HL-60/S4 treated with phorbol 12-myristate 13-acetate at 8.2 ng/mL for 4 days and 3 days (cell line): ENCODE results near the gene KRTCAP2.

Experiments used
- in situ Hi-C: fragments of 300-500 bp; cut with MboI; formaldehyde crosslinking; loops from 2 replicates; pipeline ENCODE4 v1.15.0; 2022; ENCODE audit warnings: low sequenced_read_pairs

KRTCAP2 gene

GRCh38 chr1:155184835-155185782 is 12.0 kb upstream of the KRTCAP2 start:
- in situ Hi-C loops = loop anchor here (25.0 kb wide), 1 partner anchor 402 kb away; no protein-coding TSS in a partner anchor

- in situ Hi-C loops = loop anchor here (25.0 kb wide), 1 partner anchor 403 kb away; no protein-coding TSS in a partner anchor
Observed at GRCh38 chr1:155184351-155184811, 11.3 kb upstream of the KRTCAP2 start.

- in situ Hi-C loops = loop anchor here (25.0 kb wide), 1 partner anchor 404 kb away; no protein-coding TSS in a partner anchor
Observed at GRCh38 chr1:155183775-155184221, 10.7 kb upstream of the KRTCAP2 start.

DNA sequence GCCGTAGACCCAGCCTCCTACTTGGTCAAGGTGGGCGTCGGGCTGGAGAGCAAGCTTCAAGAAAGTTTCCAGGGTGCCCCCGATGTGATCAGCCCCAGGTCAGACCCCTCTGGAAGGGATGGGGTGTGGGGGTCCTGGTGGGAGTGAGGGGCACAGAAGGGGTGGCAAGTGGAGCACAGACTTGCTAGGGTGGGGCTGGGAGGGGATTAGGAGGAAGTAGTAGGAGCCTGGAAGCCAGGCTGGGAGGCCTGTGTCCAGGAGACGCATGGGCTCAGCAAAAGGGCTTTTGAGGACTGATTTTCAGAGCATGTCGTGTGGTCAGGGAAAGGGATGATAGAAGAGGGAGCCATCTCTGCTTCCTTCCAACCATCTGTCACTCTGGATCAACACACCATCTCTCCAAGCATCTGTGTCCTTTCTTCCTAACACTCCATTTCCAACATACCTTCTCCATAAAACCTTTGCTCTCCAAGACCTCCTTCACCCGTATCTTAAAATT is 9.0 kb upstream of the KRTCAP2 start:
- in situ Hi-C loops = loop anchor here (25.0 kb wide), 1 partner anchor 405 kb away; no protein-coding TSS in a partner anchor

DNA sequence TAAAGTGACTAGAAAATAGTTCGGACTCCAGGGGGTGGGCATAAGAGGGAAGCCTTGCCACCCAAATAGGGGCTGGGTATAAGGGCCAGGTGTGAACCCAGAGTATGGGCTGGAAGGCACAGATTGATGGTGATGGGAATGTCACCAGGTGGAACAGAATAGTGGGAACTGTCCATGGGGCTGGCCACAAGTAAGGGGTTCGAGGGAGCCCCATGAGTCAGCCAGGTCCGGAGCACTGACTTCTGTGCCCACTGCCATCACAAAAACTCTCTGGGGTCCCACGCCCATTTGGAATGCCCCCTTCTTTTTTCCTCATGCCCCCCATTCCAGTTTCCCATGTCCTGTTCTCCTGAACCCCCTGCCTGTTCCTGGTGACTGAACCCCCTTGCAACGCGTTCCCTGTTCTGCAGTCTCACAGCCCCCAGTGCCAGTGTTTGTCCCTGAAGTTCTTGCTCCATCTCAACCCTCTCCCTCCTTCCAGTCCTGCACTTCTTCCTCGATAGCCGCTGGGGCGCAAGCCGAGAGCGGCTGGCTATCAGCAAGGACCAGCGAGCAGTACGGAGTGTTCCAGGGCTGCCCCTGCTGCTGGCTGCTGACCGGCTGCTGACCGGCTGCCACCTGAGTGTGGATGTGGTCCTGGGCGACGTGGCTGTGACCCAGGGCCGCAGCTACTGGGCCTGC is 8.4 kb upstream of the KRTCAP2 start:
- in situ Hi-C loops = loop anchor here (25.0 kb wide), 1 partner anchor 406 kb away; no protein-coding TSS in a partner anchor

DNA sequence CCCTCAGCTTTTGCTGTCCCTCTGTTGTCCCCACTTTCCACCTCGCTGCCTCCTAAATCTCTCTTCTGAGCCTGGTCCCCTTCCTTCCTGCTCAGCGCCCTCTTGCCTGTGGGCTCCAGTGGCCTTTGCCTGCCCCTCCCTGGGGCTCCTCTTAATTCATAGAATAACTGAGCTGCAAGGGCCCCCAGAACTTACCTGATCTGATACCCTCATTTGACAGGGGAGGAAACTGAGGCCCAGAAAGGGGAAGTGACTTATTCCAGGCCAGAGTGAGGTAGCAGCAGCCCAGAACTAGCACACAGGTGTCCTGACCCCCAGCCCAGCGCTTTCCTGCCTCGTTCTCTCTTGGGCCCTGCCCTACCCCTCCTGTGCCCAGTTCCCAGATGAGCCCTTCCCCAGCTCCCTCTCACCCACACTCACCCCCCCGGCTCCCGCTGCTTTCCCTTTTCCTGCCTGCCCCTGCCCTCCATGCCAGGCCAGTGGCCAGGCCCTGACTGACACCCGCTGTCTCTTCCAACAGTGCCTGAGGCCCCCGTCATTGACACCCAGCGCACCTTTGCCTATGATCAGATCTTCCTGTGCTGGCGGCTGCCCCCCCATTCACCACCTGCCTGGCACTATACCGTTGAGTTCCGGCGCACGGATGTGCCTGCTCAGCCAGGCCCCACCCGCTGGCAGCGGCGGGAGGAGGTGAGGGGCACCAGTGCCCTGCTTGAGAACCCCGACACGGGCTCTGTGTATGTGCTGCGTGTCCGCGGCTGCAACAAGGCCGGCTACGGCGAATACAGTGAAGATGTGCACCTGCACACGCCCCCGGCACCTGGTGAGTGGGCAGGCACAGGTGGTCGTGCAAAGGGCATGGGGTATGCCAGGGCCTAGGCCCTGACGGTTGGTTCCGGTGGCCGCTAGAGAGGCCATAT is 6.3 kb upstream of the KRTCAP2 start:
- in situ Hi-C loops = loop anchor here (25.0 kb wide), 1 partner anchor 408 kb away; no protein-coding TSS in a partner anchor

- in situ Hi-C loops = loop anchor here (25.0 kb wide), 1 partner anchor 409 kb away; no protein-coding TSS in a partner anchor
Observed at GRCh38 chr1:155178441-155179111, 5.5 kb upstream of the KRTCAP2 start.

- in situ Hi-C loops = loop anchor here (25.0 kb wide), 1 partner anchor 409 kb away; no protein-coding TSS in a partner anchor
Observed at GRCh38 chr1:155177918-155178281, 4.8 kb upstream of the KRTCAP2 start.

- in situ Hi-C loops = loop anchor here (25.0 kb wide), 1 partner anchor 410 kb away; no protein-coding TSS in a partner anchor
Observed at GRCh38 chr1:155177192-155177917, 4.3 kb upstream of the KRTCAP2 start.

DNA sequence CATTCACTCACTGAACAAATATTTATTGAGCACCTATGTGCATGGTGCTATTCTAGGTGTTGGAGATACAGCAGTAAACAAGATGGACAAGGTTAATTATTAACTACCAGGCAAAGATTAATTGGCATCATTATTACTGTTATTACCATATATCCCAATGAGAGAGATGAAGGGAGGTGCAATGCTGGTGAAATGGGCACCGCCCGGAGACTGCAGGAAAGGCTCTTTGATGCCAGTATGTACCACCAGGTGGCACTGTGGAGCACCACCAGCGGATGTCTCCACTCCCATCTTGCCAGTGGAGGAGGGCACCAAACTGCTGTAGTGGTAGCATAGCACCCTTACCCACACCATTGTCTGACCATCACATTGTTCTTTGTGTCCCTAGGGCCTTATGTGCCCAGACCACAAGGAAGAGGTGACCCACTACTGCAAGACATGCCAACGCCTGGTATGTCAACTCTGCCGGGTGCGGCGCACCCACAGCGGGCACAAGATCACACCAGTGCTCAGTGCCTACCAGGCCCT is 3.5 kb upstream of the KRTCAP2 start:
- in situ Hi-C loops = loop anchor here (25.0 kb wide), 1 partner anchor 411 kb away; no protein-coding TSS in a partner anchor

DNA sequence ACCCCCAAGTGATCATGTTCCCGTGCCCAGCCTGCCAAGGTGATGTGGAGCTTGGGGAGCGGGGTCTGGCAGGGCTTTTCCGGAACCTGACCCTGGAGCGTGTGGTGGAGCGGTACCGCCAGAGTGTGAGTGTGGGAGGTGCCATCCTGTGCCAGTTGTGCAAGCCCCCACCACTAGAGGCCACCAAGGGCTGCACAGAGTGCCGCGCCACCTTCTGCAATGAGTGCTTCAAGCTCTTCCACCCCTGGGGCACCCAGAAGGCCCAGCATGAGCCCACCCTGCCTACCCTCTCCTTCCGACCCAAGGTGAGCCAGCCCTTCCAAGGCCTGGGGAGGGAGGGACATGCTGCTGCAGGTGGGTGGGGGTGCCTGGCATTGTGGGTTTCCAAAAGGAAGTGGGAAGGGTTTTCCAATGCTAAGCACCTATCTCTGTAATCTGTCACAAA is 2.8 kb upstream of the KRTCAP2 start:
- in situ Hi-C loops = loop anchor here (25.0 kb wide), 1 partner anchor 411 kb away; no protein-coding TSS in a partner anchor

- in situ Hi-C loops = loop anchor here (25.0 kb wide), 1 partner anchor 412 kb away; no protein-coding TSS in a partner anchor
Observed at GRCh38 chr1:155175281-155175926, 2.3 kb upstream of the KRTCAP2 start.

DNA sequence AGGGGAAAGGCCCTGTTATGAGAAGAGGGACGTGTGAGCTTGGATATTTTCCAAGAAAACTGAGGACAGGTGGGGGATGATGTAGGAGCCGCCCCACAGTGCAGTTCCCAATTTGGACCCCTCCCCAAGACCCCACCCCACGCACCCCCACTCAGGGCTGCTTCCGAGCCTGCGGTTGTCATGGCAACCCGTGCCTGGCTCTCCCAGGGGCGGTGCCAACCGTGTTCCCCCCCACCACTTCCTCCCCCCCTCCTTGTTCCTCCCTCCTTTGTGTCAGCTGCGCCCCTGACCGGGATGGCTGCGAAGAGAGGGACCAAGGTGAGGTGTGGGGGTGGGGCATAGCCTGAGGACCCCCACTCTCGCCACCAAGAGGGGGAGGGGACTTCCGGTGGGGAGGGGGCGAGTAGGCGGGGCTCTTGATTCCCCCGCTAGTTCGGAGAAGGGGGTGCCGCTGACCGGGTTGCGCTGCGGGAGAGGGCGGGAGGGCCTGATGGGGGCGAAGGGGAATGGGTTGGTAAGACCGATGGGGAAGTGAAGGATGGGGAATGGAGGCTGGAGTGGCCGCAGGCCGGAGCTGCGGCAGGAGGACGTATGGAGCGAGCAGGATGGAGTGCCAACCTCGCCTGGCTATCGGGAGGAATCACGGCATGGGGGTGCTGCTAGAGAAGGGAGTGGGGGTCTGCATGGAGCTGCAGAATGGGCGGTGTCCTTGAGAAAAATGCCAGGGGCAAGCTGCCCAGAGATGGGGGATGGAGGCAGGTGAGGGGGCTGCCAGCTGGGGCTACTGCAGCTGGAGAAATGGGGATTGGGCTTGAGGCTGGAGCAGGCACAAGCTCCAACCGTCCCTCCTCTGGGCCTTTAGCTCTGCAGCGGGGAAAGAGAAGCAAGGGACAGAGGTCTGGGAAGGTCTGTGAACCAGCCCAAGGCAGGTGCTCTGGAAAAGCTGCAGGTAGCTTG is 1.5 kb upstream of the KRTCAP2 start:
- in situ Hi-C loops = loop anchor here (25.0 kb wide), 1 partner anchor 413 kb away; no protein-coding TSS in a partner anchor

DNA sequence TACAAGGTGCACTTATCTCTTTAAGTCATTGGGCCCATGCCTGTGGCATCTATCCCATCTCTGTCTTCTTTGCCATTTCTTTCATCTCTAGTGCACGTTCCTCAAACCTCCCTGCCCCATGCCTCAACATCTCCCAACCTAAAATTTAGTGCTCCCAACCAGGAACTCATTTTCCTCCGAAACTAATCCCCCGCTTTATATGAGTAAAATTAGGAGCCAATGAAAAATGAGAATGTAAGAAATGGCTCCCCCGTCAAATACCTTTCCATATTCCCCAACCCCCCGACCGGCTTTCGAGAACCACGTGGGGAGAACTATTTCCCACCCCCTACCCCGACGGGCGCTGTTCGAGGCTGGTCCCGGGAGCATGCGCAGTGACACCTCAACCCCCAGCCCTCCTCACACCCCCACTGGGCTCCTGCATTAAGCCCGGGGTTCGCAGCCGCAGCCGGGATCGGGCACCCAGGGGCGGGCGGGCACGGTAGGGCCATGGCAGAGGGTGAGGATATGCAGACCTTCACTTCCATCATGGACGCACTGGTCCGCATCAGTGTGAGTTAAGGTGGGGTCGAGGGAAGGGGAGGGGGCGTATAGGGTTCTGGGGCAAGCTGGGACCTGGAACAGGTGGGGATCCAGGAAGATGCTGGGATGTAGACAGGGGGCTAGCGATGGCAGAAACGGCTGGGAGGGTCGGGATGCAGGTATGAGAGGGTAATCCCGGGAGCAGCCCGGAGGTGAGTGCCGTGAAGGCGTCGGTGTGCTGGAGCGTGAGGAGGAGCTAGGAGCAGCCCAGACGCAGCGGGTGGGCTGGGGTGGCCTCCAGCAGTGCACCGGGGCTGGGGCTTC is 597 bp upstream of the KRTCAP2 start, which contains the start of gene TRIM46:
TRIM46 (plus strand) TSS at position 372 of the 846 bp plus-strand sequence; CDS start at position 490, 118 bp downstream.
- in situ Hi-C loops = no loop called here
